Neural progenitor cell (in vitro differentiated cells): ENCODE data around the gene MSI2. TPM values are rescaled to one million over a fixed set of nuclear protein-coding genes. Genes with fewer than 3 reads are reported as not detected.
A peak's percentile ranks its signal among the peaks of the same experiment; 100 is the strongest.

Experiments used
- DNase-seq: peaks from one replicate; pipeline ENCODE4 v3.0.0-alpha.2; 2016; ENCODE audit warnings: low spot score
- H2AFZ ChIP-seq: fragments of 200-600 bp; sonication (generic); replicated peaks from 2 replicates; pipeline ENCODE4 v1.6.1; 2016; ENCODE audit warnings: antibody characterized with exemption
- H3F3A ChIP-seq: fragments of 200-600 bp; sonication (generic); 2 replicates; pipeline ENCODE4 v1.6.1; 2016; ENCODE audit warnings: antibody characterized with exemption, low read depth
- H3K27ac ChIP-seq: fragments of 200-600 bp; sonication (generic); 2 replicates; pipeline ENCODE4 v1.5.1; 2016; ENCODE audit warnings: mild to moderate bottlenecking
- H3K27me3 ChIP-seq: fragments of 200-600 bp; sonication (generic); 2 replicates; pipeline ENCODE4 v1.6.1; 2016; ENCODE audit warnings: mild to moderate bottlenecking, moderate library complexity
- H3K36me3 ChIP-seq: fragments of 200-600 bp; sonication (generic); 2 replicates; pipeline ENCODE4 v1.5.1; 2016
- H3K4me1 ChIP-seq: fragments of 200-600 bp; sonication (generic); 2 replicates; pipeline ENCODE4 v1.6.1; 2016; ENCODE audit warnings: mixed run types
- H3K4me2 ChIP-seq: fragments of 200-600 bp; sonication (generic); 2 replicates; pipeline ENCODE4 v1.6.1; 2016
- H3K4me3 ChIP-seq: fragments of 200-600 bp; sonication (generic); 2 replicates; pipeline ENCODE4 v1.5.1; 2016
- H3K79me2 ChIP-seq: fragments of 200-600 bp; sonication (generic); 2 replicates; pipeline ENCODE4 v1.6.1; 2016; ENCODE audit warnings: low read depth
- H3K9ac ChIP-seq: fragments of 200-600 bp; sonication (generic); 2 replicates; pipeline ENCODE4 v1.6.1; 2016
- H3K9me3 ChIP-seq: fragments of 200-600 bp; sonication (generic); 2 replicates; pipeline ENCODE4 v1.5.1; 2016; ENCODE audit warnings: low read depth
- H4K20me1 ChIP-seq: fragments of 200-600 bp; sonication (generic); 2 replicates; pipeline ENCODE4 v1.6.1; 2016; ENCODE audit warnings: low read depth
- H3K27ac Mint-ChIP-seq: 3 replicates; pipeline ENCODE4 v1.8.0; 2021; ENCODE audit warnings: mixed read lengths
- H3K27me3 Mint-ChIP-seq: 2 replicates; pipeline ENCODE4 v1.8.0; 2022; ENCODE audit warnings: low read depth, mild to moderate bottlenecking, inconsistent platforms, moderate library complexity, mixed read lengths; ENCODE audit not compliant: insufficient read depth
- H3K36me3 Mint-ChIP-seq: 3 replicates; pipeline ENCODE4 v1.8.0; 2021; ENCODE audit warnings: mixed read lengths
- H3K4me1 Mint-ChIP-seq: 3 replicates; pipeline ENCODE4 v1.8.0; 2021; ENCODE audit warnings: mixed read lengths
- H3K4me3 Mint-ChIP-seq: 3 replicates; pipeline ENCODE4 v1.8.0; 2021; ENCODE audit warnings: mild to moderate bottlenecking, moderate library complexity, mixed read lengths
- H3K9me3 Mint-ChIP-seq: 3 replicates; pipeline ENCODE4 v1.8.0; 2020; ENCODE audit warnings: mixed read lengths
- CTCF ChIP-seq: fragments of 200-600 bp; sonication (generic); IDR thresholded peaks from 2 replicates; pipeline ENCODE4 v1.5.1; 2017; ENCODE audit warnings: antibody characterized with exemption, mild to moderate bottlenecking
- EZH2 ChIP-seq: fragments of 200-600 bp; sonication (generic); IDR thresholded peaks from 2 replicates; pipeline ENCODE4 v1.6.1; 2017; ENCODE audit warnings: antibody characterized with exemption, mild to moderate bottlenecking, moderate library complexity
- EZH2phosphoT487 ChIP-seq: fragments of 200-600 bp; sonication (generic); IDR thresholded peaks from 2 replicates; pipeline ENCODE4 v1.6.1; 2017; ENCODE audit warnings: antibody characterized with exemption
- total RNA-seq: library from RNA; depleted of rRNA; stranded (reverse); fragments of >200 nt; gene quantifications from 2 replicates; pipeline ENCODE4 v1.2.3, GENCODE V29; 2015; ENCODE audit warnings: low replicate concordance

Gene MSI2
- total RNA-seq, 1 donor from 2014 or later: 96.9 TPM

DNA sequence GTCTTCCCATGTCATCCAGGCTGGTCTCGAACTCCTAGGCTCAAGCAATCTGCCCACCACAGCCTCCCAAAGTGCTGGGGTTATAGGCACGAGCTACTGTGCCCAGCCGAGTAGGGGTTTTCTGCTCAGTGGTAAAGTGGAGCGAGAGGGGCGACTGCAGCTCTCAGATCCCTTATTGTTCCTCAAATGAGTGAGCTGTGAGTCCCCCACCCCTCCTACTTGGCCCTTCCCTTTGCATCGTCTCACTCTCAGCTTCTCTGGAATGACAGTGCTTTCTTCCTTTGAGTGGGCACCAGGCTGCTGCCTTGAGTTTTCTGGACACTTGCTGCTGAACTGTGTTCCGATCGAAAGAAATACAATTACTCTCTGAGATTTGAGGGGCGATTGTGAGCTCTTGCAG lies 63.5 kb downstream of the MSI2 start:
- no peaks in the 10 kb centered on the region for H3K9me3 Mint-ChIP-seq
- DNase-seq: no peak
- H2AFZ ChIP-seq: no peak overlapping the region
- H3K4me3 Mint-ChIP-seq: no peak overlapping the region
- peak overlapping the region; percentile 5 for H3K27ac ChIP-seq
- peak overlapping the region; percentile 14 for H3K27ac Mint-ChIP-seq
- no peak for TF ChIP-seq EZH2
- TF ChIP-seq CTCF: no peak
- no peak for TF ChIP-seq EZH2phosphoT487
- H3K4me2 ChIP-seq: peak overlapping the region; percentile 22
- peaks cover 48% of the 10 kb centered on the region for H3K36me3 Mint-ChIP-seq
- no peaks in the 10 kb centered on the region for H3K36me3 ChIP-seq
- peaks cover 9% of the 10 kb centered on the region for H3K27me3 Mint-ChIP-seq
- H3F3A ChIP-seq: peaks cover 5% of the 10 kb centered on the region
- H3K27me3 ChIP-seq: no peaks in the 10 kb centered on the region
- H3K79me2 ChIP-seq: peaks cover 98% of the 10 kb centered on the region
- peaks cover 26% of the 10 kb centered on the region for H3K4me1 ChIP-seq
- H3K9ac ChIP-seq: no peak overlapping the region
- H3K4me1 Mint-ChIP-seq: peaks cover 66% of the 10 kb centered on the region
- no peaks in the 10 kb centered on the region for H3K9me3 ChIP-seq
- peaks cover 84% of the 10 kb centered on the region for H4K20me1 ChIP-seq
- no peak overlapping the region for H3K4me3 ChIP-seq

DNA sequence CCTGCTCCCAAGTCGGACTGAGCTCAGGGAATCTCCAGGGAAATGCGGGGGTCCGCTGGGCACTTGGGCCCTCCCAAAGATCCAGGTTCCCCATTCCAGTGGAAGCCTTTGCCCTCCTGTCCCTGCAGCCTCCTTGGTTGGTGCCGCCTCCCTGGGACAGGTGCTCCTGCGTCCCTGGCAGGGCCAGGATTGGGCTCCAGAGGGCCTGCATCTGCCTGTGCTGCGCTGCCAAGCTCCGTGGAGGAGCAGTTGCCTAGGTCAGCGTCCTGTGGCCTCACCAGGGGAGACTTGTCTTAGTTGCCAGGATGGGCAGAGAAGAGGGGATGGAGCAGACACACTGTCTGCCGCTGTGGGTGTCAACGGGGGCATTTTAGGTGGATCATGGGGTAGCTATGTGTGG lies 67.1 kb downstream of the MSI2 start:
- Histone ChIP-seq H3K4me3 (no peak overlapping the region), H3K4me2 (no peak overlapping the region), H3K9ac (no peak overlapping the region), H4K20me1 (peaks cover 91% of the 10 kb centered on the region), H3K4me1 (peaks cover 45% of the 10 kb centered on the region), H3K9me3 (no peaks in the 10 kb centered on the region), H2AFZ (no peak overlapping the region), H3K27ac (no peak overlapping the region), H3K79me2 (peaks cover 98% of the 10 kb centered on the region), H3K36me3 (no peaks in the 10 kb centered on the region), H3F3A (peaks cover 2% of the 10 kb centered on the region), H3K27me3 (no peaks in the 10 kb centered on the region)
- Mint-ChIP-seq H3K27ac (peak overlapping the region; percentile 25), H3K4me1 (peaks cover 62% of the 10 kb centered on the region), H3K4me3 (no peak overlapping the region), H3K27me3 (peaks cover 9% of the 10 kb centered on the region), H3K36me3 (peaks cover 50% of the 10 kb centered on the region), H3K9me3 (no peaks in the 10 kb centered on the region)
- TF ChIP-seq EZH2: no peak
- no peak for TF ChIP-seq EZH2phosphoT487
- TF ChIP-seq CTCF: no peak
- no peak for DNase-seq

DNA sequence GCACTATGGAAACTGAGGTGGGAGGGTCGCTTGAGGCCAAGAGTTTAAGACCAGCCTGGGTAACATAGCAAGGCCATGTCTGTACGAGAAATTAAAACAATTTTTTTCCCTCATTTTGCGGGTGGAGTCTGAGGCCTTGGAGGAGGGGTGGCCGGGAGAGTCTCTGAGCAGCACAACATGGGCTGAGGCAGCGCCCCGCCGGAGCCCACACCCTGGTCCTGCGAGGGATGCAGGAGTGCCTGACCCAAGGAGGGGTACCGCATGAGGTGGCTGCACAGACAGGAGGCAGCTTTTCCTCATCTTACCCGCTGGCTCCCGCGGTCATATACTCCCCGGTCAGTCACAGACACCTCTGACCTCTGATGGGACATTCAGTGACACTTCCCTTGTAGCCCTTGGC lies 67.7 kb downstream of the MSI2 start:
- Histone ChIP-seq H3K9ac (no peak overlapping the region), H3K4me2 (no peak overlapping the region), H3K4me1 (peaks cover 50% of the 10 kb centered on the region), H3K27me3 (no peaks in the 10 kb centered on the region), H3K9me3 (no peaks in the 10 kb centered on the region), H3K4me3 (no peak overlapping the region), H3K36me3 (no peaks in the 10 kb centered on the region), H3F3A (peaks cover 2% of the 10 kb centered on the region), H4K20me1 (peaks cover 92% of the 10 kb centered on the region), H3K27ac (no peak overlapping the region), H2AFZ (no peak overlapping the region), H3K79me2 (peaks cover 98% of the 10 kb centered on the region)
- Mint-ChIP-seq H3K4me3 (no peak overlapping the region), H3K36me3 (peaks cover 48% of the 10 kb centered on the region), H3K9me3 (no peaks in the 10 kb centered on the region), H3K4me1 (peaks cover 62% of the 10 kb centered on the region), H3K27ac (peak overlapping the region; percentile 1), H3K27me3 (peaks cover 7% of the 10 kb centered on the region)
- no peak for DNase-seq
- TF ChIP-seq EZH2phosphoT487 (no peak), EZH2 (no peak), CTCF (no peak)
